HG03064 (cell line): Measurements from ENCODE around the gene SERPINB2.

Experiments
- ATAC-seq: cut with Tn5 transposase; IDR thresholded peaks from one replicate; pipeline ENCODE4 v1.9.1; 2021; ENCODE audit warnings: low read depth; ENCODE audit not compliant: unreplicated experiment

Gene SERPINB2, protein sequence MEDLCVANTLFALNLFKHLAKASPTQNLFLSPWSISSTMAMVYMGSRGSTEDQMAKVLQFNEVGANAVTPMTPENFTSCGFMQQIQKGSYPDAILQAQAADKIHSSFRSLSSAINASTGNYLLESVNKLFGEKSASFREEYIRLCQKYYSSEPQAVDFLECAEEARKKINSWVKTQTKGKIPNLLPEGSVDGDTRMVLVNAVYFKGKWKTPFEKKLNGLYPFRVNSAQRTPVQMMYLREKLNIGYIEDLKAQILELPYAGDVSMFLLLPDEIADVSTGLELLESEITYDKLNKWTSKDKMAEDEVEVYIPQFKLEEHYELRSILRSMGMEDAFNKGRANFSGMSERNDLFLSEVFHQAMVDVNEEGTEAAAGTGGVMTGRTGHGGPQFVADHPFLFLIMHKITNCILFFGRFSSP

GRCh38 chr18:63887424-63887823, at the start of gene SERPINB2:
Gene SERPINB2 (plus strand): TSS chr18:63887705. CDS start chr18:63891445, 3,740 bp downstream.
- no peak for ATAC-seq

GRCh38 chr18:63843008-63843407, 44.5 kb upstream of the SERPINB2 start:
- no peak for ATAC-seq

- no peak for ATAC-seq
These were observed 43.3 kb upstream of the SERPINB2 start for GRCh38 chr18:63844254-63844653.

- ATAC-seq, result no peak
These were observed 39.3 kb upstream of the SERPINB2 start for GRCh38 chr18:63848159-63848558.

DNA sequence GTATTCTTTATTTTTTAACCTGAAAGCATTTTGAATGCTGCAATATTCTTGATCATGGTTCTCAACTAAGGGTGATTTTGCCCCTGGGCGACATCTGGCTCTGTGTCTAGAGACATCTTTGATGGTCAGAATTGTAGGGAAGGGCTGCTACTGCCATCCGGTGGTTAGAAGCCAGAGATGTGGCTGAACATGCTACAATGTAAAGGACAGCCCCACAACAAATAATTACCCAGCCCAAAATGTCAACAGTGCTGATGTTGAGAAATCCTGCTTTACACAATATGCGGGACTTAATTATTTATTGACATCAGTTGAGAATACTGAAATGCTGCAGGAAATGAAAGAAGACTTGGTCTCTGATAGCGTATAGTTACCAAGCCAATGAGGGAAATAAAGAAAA, 37.5 kb upstream of the SERPINB2 start:
- ATAC-seq, result no peak

DNA sequence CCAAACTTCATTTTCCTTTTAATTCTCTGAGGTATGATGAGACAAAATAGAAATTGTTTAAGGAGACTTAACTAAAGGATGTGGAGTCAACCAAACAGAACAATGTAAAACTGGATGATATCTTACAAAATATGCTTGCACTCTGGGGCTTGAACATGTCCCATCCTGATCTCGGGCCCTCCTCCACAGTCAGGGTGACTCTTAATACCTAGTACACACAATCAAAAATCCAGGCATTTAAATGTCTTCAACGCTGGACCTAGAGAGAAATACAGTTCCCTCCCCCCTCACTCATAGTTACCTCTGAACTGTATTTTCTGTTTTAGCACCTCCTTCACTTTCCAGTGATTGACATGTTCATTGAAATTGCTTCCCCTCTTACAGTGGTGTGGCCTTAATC, 36.9 kb upstream of the SERPINB2 start:
- ATAC-seq, result no peak

- ATAC-seq, result no peak
These were observed 29.0 kb upstream of the SERPINB2 start for GRCh38 chr18:63858456-63858855.

DNA sequence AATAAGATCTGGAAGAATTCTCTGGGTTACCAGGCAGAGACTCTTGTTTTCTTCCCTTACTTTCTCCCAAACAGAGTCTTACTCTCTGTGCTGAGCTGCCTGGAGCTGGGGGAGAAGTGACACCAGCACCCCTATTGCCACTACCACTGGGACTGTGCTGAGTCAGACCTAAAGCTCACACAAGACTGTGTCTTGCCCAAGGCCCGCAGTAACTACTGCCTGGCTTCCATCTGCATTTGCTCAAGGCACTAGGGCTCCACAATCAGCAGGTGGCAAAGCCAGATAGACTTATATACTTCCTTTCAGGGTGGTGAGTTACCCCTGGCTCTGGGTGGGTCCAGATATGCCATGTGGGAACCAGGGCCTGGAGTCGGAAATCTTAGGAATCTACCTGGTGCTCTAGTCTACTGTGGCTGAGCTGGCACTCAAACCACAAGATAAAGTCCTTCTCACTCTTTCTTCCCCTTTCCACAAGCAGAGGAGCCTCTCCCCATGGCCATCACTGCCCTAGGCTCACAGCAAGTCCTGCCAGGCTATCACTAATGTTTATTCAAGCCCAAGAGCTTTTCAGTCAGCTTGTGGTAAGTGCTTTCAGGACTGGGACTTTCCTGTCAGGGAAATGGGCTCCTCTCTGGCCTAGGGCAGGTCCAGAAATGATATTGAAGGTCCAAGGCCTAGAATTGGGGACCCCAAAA, 27.6 kb upstream of the SERPINB2 start:
- no peak for ATAC-seq

DNA sequence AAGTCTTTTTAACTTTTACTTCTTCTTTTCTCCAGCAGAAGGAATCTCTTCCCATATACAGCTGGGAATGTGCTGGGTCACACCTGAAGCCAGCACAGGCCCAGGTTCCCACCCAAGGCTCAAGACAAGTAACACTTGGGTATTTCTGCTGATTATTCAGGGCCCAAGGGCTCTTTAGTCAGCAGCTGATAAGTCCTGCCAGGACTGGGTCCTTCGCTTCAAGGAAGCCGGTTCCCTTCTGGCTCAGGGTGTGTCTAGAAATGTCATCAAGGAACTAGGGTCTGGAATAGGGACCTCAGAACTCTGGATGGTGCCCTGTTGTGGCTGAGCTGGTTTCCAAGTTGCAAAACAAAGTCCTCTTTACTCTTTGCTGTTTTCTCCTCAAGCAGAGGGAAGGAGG, 27.0 kb upstream of the SERPINB2 start:
- ATAC-seq, result no peak

- ATAC-seq, result no peak
These were observed 20.0 kb upstream of the SERPINB2 start for GRCh38 chr18:63867368-63868125.

GRCh38 chr18:63868546-63868945, 19.0 kb upstream of the SERPINB2 start:
- no peak for ATAC-seq

- ATAC-seq, result no peak
These were observed 18.1 kb upstream of the SERPINB2 start for GRCh38 chr18:63869374-63869773.

DNA sequence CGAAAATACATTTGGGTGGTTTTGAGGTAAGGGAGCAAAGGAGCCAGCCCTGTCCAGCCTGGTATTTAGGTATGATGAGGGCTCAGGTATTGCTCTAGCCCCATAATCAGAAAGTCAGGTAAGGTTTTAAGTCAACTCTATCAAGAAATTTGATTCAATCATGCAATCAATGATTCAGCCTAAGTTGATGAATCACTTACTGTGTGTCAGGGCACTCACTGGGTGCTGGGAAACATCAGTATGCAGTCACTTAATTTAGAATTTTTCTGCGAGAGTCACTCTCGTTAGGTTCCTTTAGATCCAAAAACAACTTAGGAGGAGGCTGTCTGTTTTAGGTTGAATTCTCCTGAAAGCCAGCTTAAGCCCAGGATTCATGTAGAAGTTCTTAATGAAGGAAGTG, 17.7 kb upstream of the SERPINB2 start:
- ATAC-seq, result no peak

DNA sequence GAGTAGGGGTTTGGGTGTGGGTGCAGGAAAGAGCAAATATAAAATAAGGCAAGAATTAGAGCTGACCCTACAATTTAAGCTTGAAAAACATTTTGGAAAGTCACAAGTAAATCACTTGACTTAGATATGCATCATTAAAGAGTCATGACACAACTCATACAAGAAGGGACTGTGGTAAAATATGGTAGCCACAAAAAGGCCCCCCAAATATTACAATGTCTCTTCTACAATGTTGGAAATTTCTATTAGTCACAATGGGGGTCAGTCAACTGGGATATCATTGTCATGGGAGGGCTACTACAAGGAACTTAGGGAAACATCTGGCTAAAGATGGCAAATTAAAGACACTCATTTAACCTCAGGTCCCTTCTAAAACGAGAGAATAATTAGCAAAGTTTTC, 15.7 kb upstream of the SERPINB2 start:
- no peak for ATAC-seq

- ATAC-seq, result no peak
These were observed 14.9 kb upstream of the SERPINB2 start for GRCh38 chr18:63872586-63872985.

GRCh38 chr18:63878343-63878742, 9.2 kb upstream of the SERPINB2 start:
- ATAC-seq, result no peak

GRCh38 chr18:63878925-63879324, 8.6 kb upstream of the SERPINB2 start:
- no peak for ATAC-seq

GRCh38 chr18:63879709-63880108, 7.8 kb upstream of the SERPINB2 start:
- ATAC-seq, result no peak

DNA sequence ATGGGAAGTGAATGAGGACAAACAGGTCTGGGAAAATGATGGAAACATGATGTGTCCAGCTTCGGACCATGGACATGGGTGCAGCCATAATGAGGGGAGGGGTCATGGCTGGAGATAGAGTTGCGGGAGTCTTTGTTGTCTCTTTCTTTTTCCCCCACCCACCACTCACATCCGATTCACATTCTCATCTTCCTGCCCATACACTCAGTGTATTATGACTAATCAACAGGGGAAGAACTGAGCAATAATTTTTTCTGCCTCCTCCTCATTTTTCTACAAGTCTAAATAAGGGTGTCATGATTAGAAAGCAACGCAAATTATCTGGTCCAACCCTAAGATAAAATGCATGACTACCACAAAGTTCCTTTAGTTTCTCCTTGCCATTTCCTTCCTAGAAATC, 5.7 kb upstream of the SERPINB2 start:
- no peak for ATAC-seq

- no peak for ATAC-seq
These were observed 5.0 kb upstream of the SERPINB2 start for GRCh38 chr18:63882333-63883141.
